Neuronal stem cell (in vitro differentiated cells): ENCODE results near the gene PIK3R5.
A peak's percentile ranks its signal among the peaks of the same experiment; 100 is the strongest.

Source experiments
- DNase-seq: peaks from one replicate; pipeline ENCODE4 v3.0.0-alpha.2; 2013; ENCODE audit warnings: low spot score
- H2AFZ ChIP-seq: one replicate; pipeline ENCODE4 v1.6.1; 2013; ENCODE audit warnings: mild to moderate bottlenecking, low read length, inconsistent platforms
- H2AK5ac ChIP-seq: 2 replicates; pipeline ENCODE4 v1.6.1; 2013; ENCODE audit warnings: low read depth, mild to moderate bottlenecking, inconsistent platforms, low read length, moderate library complexity, mixed read lengths
- H2BK120ac ChIP-seq: 2 replicates; pipeline ENCODE4 v1.6.1; 2013; ENCODE audit warnings: low read depth, mild to moderate bottlenecking, inconsistent platforms, low read length, moderate library complexity, mixed read lengths
- H2BK12ac ChIP-seq: one replicate; pipeline ENCODE4 v1.6.1; 2013; ENCODE audit warnings: low read length, inconsistent platforms
- H2BK15ac ChIP-seq: 2 replicates; pipeline ENCODE4 v1.6.1; 2013; ENCODE audit warnings: mild to moderate bottlenecking, low read length, inconsistent platforms, mixed read lengths
- H2BK5ac ChIP-seq: one replicate; pipeline ENCODE4 v1.6.1; 2013; ENCODE audit warnings: inconsistent platforms, mild to moderate bottlenecking, low read length, moderate library complexity
- H3K14ac ChIP-seq: one replicate; pipeline ENCODE4 v1.6.1; 2013; ENCODE audit warnings: low read length, inconsistent platforms
- H3K18ac ChIP-seq: 2 replicates; pipeline ENCODE4 v1.6.1; 2013; ENCODE audit warnings: low read length, inconsistent platforms
- H3K23ac ChIP-seq: 2 replicates; pipeline ENCODE4 v1.6.1; 2013; ENCODE audit warnings: low read depth, mild to moderate bottlenecking, mixed read lengths, low read length, inconsistent platforms; ENCODE audit not compliant: poor library complexity
- H3K27ac ChIP-seq: replicated peaks from 3 replicates; pipeline ENCODE4 v1.5.1; 2013; ENCODE audit warnings: low read length, inconsistent platforms
- H3K27me3 ChIP-seq, 3 experiments: 2 replicates each; pipeline ENCODE4 v1.6.1; 2013; ENCODE audit warnings: low read length in 3 of 3, mild to moderate bottlenecking in 2 of 3, inconsistent platforms in 1 of 3, low read depth in 1 of 3, mixed read lengths in 1 of 3, moderate library complexity in 1 of 3; ENCODE audit not compliant: control insufficient read depth in 3 of 3, insufficient read depth in 3 of 3
- H3K36me3 ChIP-seq, 2 donors: replicated peaks in 1 of 2; 2 replicates each; pipeline ENCODE4 v1.6.1; 2013; ENCODE audit warnings: low read length in 2 of 2; ENCODE audit not compliant: control insufficient read depth in 2 of 2, insufficient read depth in 2 of 2
- H3K4ac ChIP-seq: 2 replicates; pipeline ENCODE4 v1.6.1; 2013; ENCODE audit warnings: inconsistent platforms, mild to moderate bottlenecking, low read length, moderate library complexity
- H3K4me1 ChIP-seq, 2 donors: 1 replicate in 1 of 2; 2 replicates in 1 of 2; pipeline ENCODE4 v1.6.1; 2013; ENCODE audit warnings: low read length in 2 of 2, low read depth in 1 of 2; ENCODE audit not compliant: control insufficient read depth in 2 of 2, insufficient read depth in 1 of 2
- H3K4me2 ChIP-seq: one replicate; pipeline ENCODE4 v1.6.1; 2013; ENCODE audit warnings: mild to moderate bottlenecking, low read length, inconsistent platforms; ENCODE audit not compliant: insufficient read depth, poor library complexity, severe bottlenecking
- H3K4me3 ChIP-seq, 2 donors: 2 replicates each; pipeline ENCODE4 v1.5.1; 2013; ENCODE audit warnings: low read length in 2 of 2, mild to moderate bottlenecking in 2 of 2, inconsistent platforms in 1 of 2, moderate library complexity in 1 of 2
- H3K79me1 ChIP-seq: one replicate; pipeline ENCODE4 v1.6.1; 2013; ENCODE audit warnings: low read depth, mild to moderate bottlenecking, inconsistent platforms, low read length, moderate library complexity
- H3K9ac ChIP-seq: one replicate; pipeline ENCODE4 v1.6.1; 2013; ENCODE audit warnings: mild to moderate bottlenecking, low read depth, low read length, inconsistent platforms; ENCODE audit not compliant: poor library complexity
- H3K9me3 ChIP-seq, 2 donors: replicated peaks in 1 of 2; 2 replicates each; pipeline versions ENCODE3 to v1.6.1; 2013; ENCODE audit warnings: low read length in 2 of 2, mild to moderate bottlenecking in 2 of 2, inconsistent platforms in 1 of 2, low read depth in 1 of 2, mixed read lengths in 1 of 2, moderate library complexity in 1 of 2; ENCODE audit not compliant: control insufficient read depth in 2 of 2, insufficient read depth in 1 of 2
- H4K8ac ChIP-seq: one replicate; pipeline ENCODE4 v1.6.1; 2013; ENCODE audit warnings: low read depth, mild to moderate bottlenecking, inconsistent platforms, low read length, moderate library complexity
- H4K91ac ChIP-seq: one replicate; pipeline ENCODE4 v1.6.1; 2013; ENCODE audit warnings: low read length, low read depth, mild to moderate bottlenecking, inconsistent platforms; ENCODE audit not compliant: poor library complexity
- WGBS, 2 donors: extraction: QIAGEN DNeasy Blood & Tissue Kit; methylation state at CpG; one replicate each; pipeline ENCODE4 v1.1.7; 2013; ENCODE audit warnings: missing lambda C conversion rate in 2 of 2, mixed read lengths in 1 of 2; ENCODE audit not compliant: insufficient read length in 2 of 2, insufficient replicate concordance in 1 of 2; ENCODE audit errors: extremely low coverage in 2 of 2; 5-methylcytosine and 5-hydroxymethylcytosine counted together

The PIK3R5 gene

DNA sequence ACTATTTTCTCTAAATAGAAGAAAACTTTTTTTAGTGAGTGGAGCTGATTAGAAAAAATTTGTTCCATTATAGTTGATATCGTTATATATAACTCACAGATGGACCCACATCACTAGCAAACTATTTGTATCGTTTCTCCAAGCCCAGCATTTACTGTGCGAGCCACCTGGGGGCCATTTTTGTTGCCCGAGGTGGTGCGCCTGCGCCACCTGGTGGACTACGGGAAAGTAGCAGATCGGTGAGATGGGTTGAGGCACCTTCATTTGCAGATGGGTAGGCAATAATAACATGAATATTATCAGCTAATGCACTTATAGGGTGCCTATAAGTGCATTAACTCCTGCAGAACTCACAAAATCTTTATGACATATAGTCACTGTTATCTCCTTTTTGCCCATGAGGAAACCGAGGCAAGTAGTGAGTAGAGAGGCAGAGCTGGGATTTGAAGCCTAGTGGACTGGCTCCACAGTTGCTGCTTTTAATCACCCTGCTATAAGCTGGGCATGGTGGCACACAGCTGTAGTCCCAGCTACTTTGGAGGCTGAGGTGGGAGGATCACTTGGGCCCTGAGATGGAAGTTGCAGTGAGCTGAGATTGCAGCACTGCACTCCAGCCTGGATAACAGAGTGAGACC is 32.6 kb upstream of the PIK3R5 start:
- Histone ChIP-seq H2AFZ (no peak overlapping the region), H3K4me1 (peaks cover 3 to 12% of the 10 kb centered on the region in 2 donors), H4K8ac (no peak overlapping the region), H3K4me3 (no peak overlapping the region), H2BK15ac (no peak overlapping the region), H3K9ac (no peak overlapping the region), H3K4ac (no peak overlapping the region), H4K91ac (no peak overlapping the region), H3K27ac (no peak overlapping the region), H3K18ac (no peak overlapping the region), H2BK120ac (no peak overlapping the region), H3K4me2 (no peak overlapping the region), H2BK5ac (no peak overlapping the region), H3K36me3 (no peaks in the 10 kb centered on the region), H2AK5ac (no peak overlapping the region), H3K27me3 (peaks cover 0 to 20% (median 17%) of the 10 kb centered on the region in 3 experiments), H3K9me3 (peaks cover 2 to 10% of the 10 kb centered on the region in 2 donors), H2BK12ac (no peak overlapping the region), H3K23ac (no peak overlapping the region), H3K14ac (no peak overlapping the region), H3K79me1 (no peaks in the 10 kb centered on the region)
- peak; percentile 56 for DNase-seq
- whole genome bisulfite sequencing, 2 donors: no CpG with 5 or more reads among the region's 9 CpGs

- no peak overlapping the region for H2AK5ac ChIP-seq
- H2AFZ ChIP-seq: no peak overlapping the region
- H3K27ac ChIP-seq: no peak overlapping the region
- no peak overlapping the region for H3K9ac ChIP-seq
- H3K18ac ChIP-seq: no peak overlapping the region
- no peaks in the 10 kb centered on the region for H3K27me3 ChIP-seq
- H3K4me2 ChIP-seq: no peak overlapping the region
- H3K4me1 ChIP-seq: peaks cover 0 to 5% of the 10 kb centered on the region in 2 donors
- H2BK120ac ChIP-seq: no peak overlapping the region
- no CpG with 5 or more reads among the region's 7 CpGs for WGBS, 2 donors
- peaks cover 2 to 6% of the 10 kb centered on the region in 2 donors for H3K9me3 ChIP-seq
- no peak overlapping the region for H2BK15ac ChIP-seq
- H4K8ac ChIP-seq: no peak overlapping the region
- no peak overlapping the region for H2BK5ac ChIP-seq
- no peak overlapping the region for H3K14ac ChIP-seq
- no peak overlapping the region for H3K4ac ChIP-seq
- no peak for DNase-seq
- no peak overlapping the region for H2BK12ac ChIP-seq
- H3K36me3 ChIP-seq: no peaks in the 10 kb centered on the region
- H3K79me1 ChIP-seq: no peaks in the 10 kb centered on the region
- H3K4me3 ChIP-seq: no peak overlapping the region
- H4K91ac ChIP-seq: no peak overlapping the region
- H3K23ac ChIP-seq: no peak overlapping the region
Observed at GRCh38 chr17:8995711-8996110, 30.2 kb upstream of the PIK3R5 start.

GRCh38 chr17:8994319-8994718 is 28.8 kb upstream of the PIK3R5 start:
- peaks cover 0 to 2% of the 10 kb centered on the region in 2 donors for H3K9me3 ChIP-seq
- WGBS, 2 donors: no CpG with 5 or more reads among the region's 7 CpGs
- no peak overlapping the region for H3K9ac ChIP-seq

DNA sequence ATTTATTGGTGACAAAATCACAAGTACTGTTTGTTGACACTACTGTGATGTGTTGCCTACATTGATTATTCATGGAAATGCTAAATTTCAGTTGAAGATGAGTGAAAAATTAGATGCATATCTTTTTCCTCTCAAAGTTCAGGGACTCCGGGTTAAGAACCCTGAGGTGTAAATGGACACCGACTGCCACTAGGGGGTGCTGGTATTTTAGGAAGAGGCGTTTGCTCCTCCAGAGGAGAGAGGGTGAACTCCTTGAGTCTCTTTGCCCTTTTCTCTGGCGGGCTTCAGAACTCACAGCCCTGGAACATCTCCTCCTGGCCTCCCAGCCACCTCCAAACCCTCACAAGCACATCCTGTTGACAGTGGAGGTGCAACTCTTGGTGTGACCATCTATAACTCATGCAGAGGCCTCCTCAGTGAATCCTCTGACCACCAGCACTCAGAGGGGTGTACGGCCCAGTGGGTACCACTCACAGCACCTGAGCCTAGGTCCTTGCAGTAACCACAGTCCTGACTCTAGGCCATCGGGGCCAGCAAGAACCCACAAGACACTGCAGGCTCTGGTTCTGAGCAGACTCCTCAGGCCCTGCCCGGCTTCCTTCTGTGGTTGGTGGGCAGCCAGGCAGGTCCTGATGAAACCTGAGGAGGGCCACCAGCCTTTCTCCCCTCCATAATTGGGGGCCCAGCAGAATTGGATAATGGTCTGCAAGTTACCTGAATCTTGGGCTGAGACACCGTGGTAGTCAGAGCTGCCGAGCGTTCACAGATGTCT is 26.2 kb upstream of the PIK3R5 start:
- no peak overlapping the region for H2AK5ac ChIP-seq
- H2BK5ac ChIP-seq: no peak overlapping the region
- no peak overlapping the region for H2AFZ ChIP-seq
- no peak overlapping the region for H2BK15ac ChIP-seq
- no peak overlapping the region for H3K4ac ChIP-seq
- no peak overlapping the region for H3K9ac ChIP-seq
- peaks cover 0 to 2% of the 10 kb centered on the region in 2 donors for H3K9me3 ChIP-seq
- H3K14ac ChIP-seq: no peak overlapping the region
- no peaks in the 10 kb centered on the region for H3K36me3 ChIP-seq
- no peaks in the 10 kb centered on the region for H3K79me1 ChIP-seq
- no peak overlapping the region for H3K27ac ChIP-seq
- no peak overlapping the region for H2BK12ac ChIP-seq
- H3K4me1 ChIP-seq: peaks cover 0 to 5% of the 10 kb centered on the region in 2 donors
- no peak overlapping the region for H4K91ac ChIP-seq
- no peak overlapping the region for H3K23ac ChIP-seq
- H4K8ac ChIP-seq: peak overlapping the region; percentile 5
- H3K4me3 ChIP-seq: no peak overlapping the region
- WGBS, 2 donors: no CpG with 5 or more reads among the region's 10 CpGs
- H3K27me3 ChIP-seq: no peaks in the 10 kb centered on the region
- DNase-seq: peak; percentile 64
- H2BK120ac ChIP-seq: no peak overlapping the region
- peak overlapping the region; percentile 52 for H3K18ac ChIP-seq
- no peak overlapping the region for H3K4me2 ChIP-seq

More at GRCh38 chr17:8994319-8994718, 28.8 kb upstream of the PIK3R5 start:
- Histone ChIP-seq H3K36me3 (no peaks in the 10 kb centered on the region), H2AK5ac (no peak overlapping the region), H3K23ac (no peak overlapping the region), H2BK120ac (no peak overlapping the region), H3K18ac (no peak overlapping the region), H4K8ac (no peak overlapping the region), H3K4ac (no peak overlapping the region), H3K27me3 (no peaks in the 10 kb centered on the region), H3K4me2 (no peak overlapping the region), H2BK5ac (no peak overlapping the region), H3K4me1 (peaks cover 0 to 5% of the 10 kb centered on the region in 2 donors), H3K14ac (no peak overlapping the region), H3K4me3 (no peak overlapping the region), H2BK15ac (no peak overlapping the region), H3K79me1 (no peaks in the 10 kb centered on the region), H2BK12ac (no peak overlapping the region), H4K91ac (no peak overlapping the region), H3K27ac (no peak overlapping the region), H2AFZ (no peak overlapping the region)
- DNase-seq: peak; percentile 54
